Mucosa of descending colon (tissue), 3 donors: ENCODE measurements around the gene CEACAM8. TPM values are rescaled to one million over a fixed set of nuclear protein-coding genes. Genes with fewer than 3 reads are reported as not detected.
A peak's percentile ranks its signal among the peaks of the same experiment; 100 is the strongest.

ENCODE experiments used
- ATAC-seq: fragments of 200-7000 bp; cut with Tn5 transposase; one replicate; pipeline ENCODE4 v1.9.1; 2020; ENCODE audit warnings: mild to moderate bottlenecking, moderate library complexity
- DNase-seq, 3 donors: peaks; one replicate each; pipeline ENCODE4 v3.0.0-alpha.2; 2020
- H3K36me3 ChIP-seq: fragments of 200-600 bp; one replicate; pipeline ENCODE4 v1.8.0; 2021; ENCODE audit warnings: low read depth, mild to moderate bottlenecking
- H3K4me1 ChIP-seq: fragments of 200-600 bp; one replicate; pipeline ENCODE4 v1.8.0; 2021; ENCODE audit warnings: low read depth, mild to moderate bottlenecking
- H3K4me3 ChIP-seq: fragments of 200-600 bp; one replicate; pipeline ENCODE4 v1.8.0; 2021; ENCODE audit warnings: mild to moderate bottlenecking
- H3K9me3 ChIP-seq: fragments of 200-600 bp; one replicate; pipeline ENCODE4 v1.8.0; 2021; ENCODE audit warnings: mild to moderate bottlenecking
- intact Hi-C, 2 donors: fragments of 100-400 bp; cut with DNase I in 1 of 2; cut with micrococcal nuclease in 1 of 2; formaldehyde crosslinking; loops; one replicate each; pipeline versions ENCODE4 v1.11.0 to v1.11.1; 2022; cut with DNase I, micrococcal nuclease
- total RNA-seq, 3 donors: library from RNA; stranded (reverse); fragmentation: NEBNext Ultra II Directional in 2 of 3; extraction: Animal tissue kit (Norgen Biotek cat#: 25700) in 2 of 3; gene quantifications; one replicate each; pipeline versions ENCODE4 v1.2.1 to v1.2.4, GENCODE V29; 2021 to 2023
- TF ChIP-seq, protein P1 (sequence below): fragments of 200-600 bp; IDR thresholded peaks from one replicate; pipeline ENCODE4 v1.8.0; 2022; ENCODE audit warnings: antibody characterized with exemption, mild to moderate bottlenecking
- donor health status: DM: no; HTN: no; CAD: no; lungs with moderate emphysema.
- donor health status: DM: no; HTN: no; CAD: no.
- donor health status: DM: no; HTN: yes; CAD: no.

The CEACAM8 gene
- total RNA-seq, 3 donors from 2014 or later: 0.32 to 5.1 (median 1.1) TPM

DNA sequence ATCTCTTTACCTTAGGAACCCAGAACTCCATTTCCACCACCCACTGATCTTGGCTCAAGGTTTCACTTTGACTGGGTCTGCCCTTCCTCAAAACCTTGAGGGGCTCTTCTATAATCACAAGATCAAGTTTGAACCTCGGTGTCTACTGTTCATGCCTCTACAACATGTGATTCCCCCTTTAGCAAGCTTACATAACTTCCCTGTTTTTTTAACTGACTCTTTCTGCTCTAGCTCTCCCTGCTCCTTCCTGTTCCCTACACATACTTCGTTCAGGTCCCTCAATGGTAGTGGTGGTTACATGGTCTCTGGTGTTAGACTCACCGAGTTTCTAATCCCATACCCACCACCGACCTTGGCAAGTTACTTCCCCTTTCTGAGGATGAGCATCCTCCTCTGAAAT lies 26.7 kb downstream of the CEACAM8 start:
- no peaks in the 10 kb centered on the region for H3K4me1 ChIP-seq
- ATAC-seq (peak; percentile 16), DNase-seq (no peak)
- H3K36me3 ChIP-seq: no peaks in the 10 kb centered on the region
- intact Hi-C loops: no loop called here
- TF ChIP-seq, protein P1, sequence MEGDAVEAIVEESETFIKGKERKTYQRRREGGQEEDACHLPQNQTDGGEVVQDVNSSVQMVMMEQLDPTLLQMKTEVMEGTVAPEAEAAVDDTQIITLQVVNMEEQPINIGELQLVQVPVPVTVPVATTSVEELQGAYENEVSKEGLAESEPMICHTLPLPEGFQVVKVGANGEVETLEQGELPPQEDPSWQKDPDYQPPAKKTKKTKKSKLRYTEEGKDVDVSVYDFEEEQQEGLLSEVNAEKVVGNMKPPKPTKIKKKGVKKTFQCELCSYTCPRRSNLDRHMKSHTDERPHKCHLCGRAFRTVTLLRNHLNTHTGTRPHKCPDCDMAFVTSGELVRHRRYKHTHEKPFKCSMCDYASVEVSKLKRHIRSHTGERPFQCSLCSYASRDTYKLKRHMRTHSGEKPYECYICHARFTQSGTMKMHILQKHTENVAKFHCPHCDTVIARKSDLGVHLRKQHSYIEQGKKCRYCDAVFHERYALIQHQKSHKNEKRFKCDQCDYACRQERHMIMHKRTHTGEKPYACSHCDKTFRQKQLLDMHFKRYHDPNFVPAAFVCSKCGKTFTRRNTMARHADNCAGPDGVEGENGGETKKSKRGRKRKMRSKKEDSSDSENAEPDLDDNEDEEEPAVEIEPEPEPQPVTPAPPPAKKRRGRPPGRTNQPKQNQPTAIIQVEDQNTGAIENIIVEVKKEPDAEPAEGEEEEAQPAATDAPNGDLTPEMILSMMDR: no peak
- no peaks in the 10 kb centered on the region for H3K9me3 ChIP-seq
- no peak overlapping the region for H3K4me3 ChIP-seq

GRCh38 chr19:42567567-42567966 lies 27.2 kb downstream of the CEACAM8 start:
- TF ChIP-seq, protein P1: no peak
- Histone ChIP-seq H3K9me3 (no peaks in the 10 kb centered on the region), H3K36me3 (no peaks in the 10 kb centered on the region), H3K4me3 (no peak overlapping the region), H3K4me1 (no peaks in the 10 kb centered on the region)
- ATAC-seq (no peak), DNase-seq (no peak)
- intact Hi-C loops: no loop called here

DNA sequence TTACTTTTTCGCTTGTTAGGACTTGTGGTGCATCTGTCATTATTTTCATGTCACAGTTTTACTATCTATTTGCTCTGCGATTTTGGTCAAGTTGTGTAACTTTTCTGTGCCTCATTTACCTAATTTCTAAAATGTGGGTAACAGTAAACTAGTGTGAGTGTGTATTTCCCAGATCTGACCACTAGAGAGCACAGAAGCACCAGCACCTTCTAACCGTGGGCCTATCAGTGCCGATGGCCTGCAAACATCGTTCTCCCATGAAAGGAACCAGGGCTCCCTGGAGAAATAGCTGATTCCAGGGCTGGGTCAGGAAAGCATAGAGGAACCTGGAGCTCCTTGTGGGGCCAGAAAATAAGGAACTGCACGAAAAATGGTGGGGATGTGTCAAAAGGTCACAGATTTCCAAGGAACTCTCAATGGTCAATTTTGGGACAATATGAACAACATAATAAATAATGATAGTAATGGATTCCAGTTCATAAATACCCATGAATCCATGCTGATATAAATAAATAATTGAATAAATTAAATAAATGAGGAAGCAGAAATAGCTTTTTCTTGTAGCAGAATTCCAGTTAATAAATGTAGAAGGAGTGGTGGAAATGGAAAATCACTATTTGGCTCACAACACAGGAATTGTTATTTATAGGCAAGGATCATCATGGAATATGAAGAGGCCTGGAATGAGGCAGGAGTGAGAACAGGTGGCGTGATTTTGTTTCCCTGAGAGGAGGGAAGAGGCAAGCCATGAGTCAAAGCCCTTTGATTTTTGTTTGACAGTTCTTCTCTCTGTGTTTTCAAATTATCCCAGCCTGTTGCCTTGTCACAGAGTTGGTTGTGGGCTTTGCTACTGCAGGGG lies 31.1 kb downstream of the CEACAM8 start:
- H3K36me3 ChIP-seq: no peaks in the 10 kb centered on the region

DNA sequence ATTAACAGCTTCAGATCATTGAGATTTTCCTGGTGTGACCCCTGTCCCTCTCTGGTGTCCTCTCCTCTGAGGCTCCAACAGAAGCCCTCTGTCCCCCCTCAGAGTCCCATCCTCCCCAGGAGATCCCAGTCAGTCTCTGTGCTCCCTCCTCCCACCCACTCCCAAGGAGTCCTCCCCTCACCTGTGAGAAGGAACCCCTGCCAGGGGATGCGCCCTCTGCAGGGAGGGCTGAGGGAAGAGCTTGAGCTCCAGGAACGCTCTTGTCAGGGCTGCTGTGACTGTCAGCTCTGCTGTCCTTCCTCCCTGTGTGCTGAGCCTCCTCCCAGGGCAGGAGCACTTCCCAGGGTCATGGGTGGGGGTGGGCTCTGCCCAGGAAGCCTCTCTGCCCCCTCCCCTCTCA lies 33.2 kb downstream of the CEACAM8 start:
- intact Hi-C loops: no loop called here
- peak; percentile 34 for ATAC-seq
- no peak for DNase-seq

More for the DNA sequence above, 31.1 kb downstream of the CEACAM8 start:
- intact Hi-C loops: no loop called here
- H3K9me3 ChIP-seq: no peaks in the 10 kb centered on the region
- H3K4me3 ChIP-seq: no peak overlapping the region
- ATAC-seq (peak; percentile 86), DNase-seq (peak in 1 of 3 donors; percentile 67)
- TF ChIP-seq, protein P1: peak; percentile 57
- H3K4me1 ChIP-seq: no peaks in the 10 kb centered on the region

GRCh38 chr19:42560731-42561130 lies 34.0 kb downstream of the CEACAM8 start:
- no peaks in the 10 kb centered on the region for H3K36me3 ChIP-seq
- no peak overlapping the region for H3K4me3 ChIP-seq
- H3K9me3 ChIP-seq: no peaks in the 10 kb centered on the region
- H3K4me1 ChIP-seq: no peaks in the 10 kb centered on the region
- ATAC-seq (no peak), DNase-seq (no peak)
- intact Hi-C loops: no loop called here
- TF ChIP-seq, protein P1: no peak

More for the DNA sequence above, 33.2 kb downstream of the CEACAM8 start:
- Histone ChIP-seq H3K36me3 (no peaks in the 10 kb centered on the region), H3K9me3 (no peaks in the 10 kb centered on the region), H3K4me1 (no peaks in the 10 kb centered on the region), H3K4me3 (no peak overlapping the region)
- TF ChIP-seq, protein P1: no peak
